KMS-11 (cell line): ENCODE data around the gene LTBP2.

Experiments used
- H2AFZ ChIP-seq: fragments of 200-600 bp; sonication (generic); 2 replicates; pipeline ENCODE4 v1.6.1; 2016; ENCODE audit warnings: antibody characterized with exemption, mixed run types, low read depth
- H3K27ac ChIP-seq: fragments of 200-600 bp; sonication (generic); 2 replicates; pipeline ENCODE4 v1.6.1; 2016; ENCODE audit warnings: mild to moderate bottlenecking, mixed run types
- H3K27me3 ChIP-seq: fragments of 200-600 bp; sonication (generic); 2 replicates; pipeline ENCODE4 v1.6.1; 2017; ENCODE audit warnings: mild to moderate bottlenecking, low read depth, mixed run types, moderate library complexity; ENCODE audit not compliant: insufficient read depth
- H3K36me3 ChIP-seq: fragments of 200-600 bp; sonication (generic); 2 replicates; pipeline ENCODE4 v1.6.1; 2017; ENCODE audit warnings: mild to moderate bottlenecking, mixed run types; ENCODE audit not compliant: insufficient read depth
- H3K4me1 ChIP-seq: fragments of 200-600 bp; sonication (generic); 2 replicates; pipeline ENCODE4 v1.6.1; 2016; ENCODE audit warnings: mild to moderate bottlenecking, low read depth, mixed run types; ENCODE audit not compliant: poor library complexity, severe bottlenecking
- H3K4me2 ChIP-seq: fragments of 200-600 bp; sonication (generic); 2 replicates; pipeline ENCODE4 v1.7.0; 2016; ENCODE audit warnings: mild to moderate bottlenecking, mixed run types
- H3K4me3 ChIP-seq: fragments of 200-600 bp; sonication (generic); IDR thresholded peaks from 2 replicates; pipeline ENCODE4 v1.6.1; 2017; ENCODE audit warnings: low read depth, low read length, mixed read lengths; ENCODE audit not compliant: insufficient read depth
- H3K79me2 ChIP-seq: fragments of 200-600 bp; sonication (generic); 2 replicates; pipeline ENCODE4 v1.6.1; 2016; ENCODE audit warnings: low read depth, mixed run types; ENCODE audit not compliant: insufficient read depth
- H3K9ac ChIP-seq: fragments of 200-600 bp; sonication (generic); 2 replicates; pipeline ENCODE4 v1.6.1; 2016; ENCODE audit warnings: mild to moderate bottlenecking, mixed run types
- H4K20me1 ChIP-seq: fragments of 200-600 bp; sonication (generic); 2 replicates; pipeline ENCODE4 v1.6.1; 2016; ENCODE audit warnings: mild to moderate bottlenecking, mixed run types; ENCODE audit not compliant: insufficient read depth
- TF ChIP-seq, protein P1 (sequence below): fragments of 200-600 bp; sonication (generic); conservative IDR thresholded peaks from 2 replicates; pipeline ENCODE4 v1.6.1; 2017; ENCODE audit warnings: low read depth, mild to moderate bottlenecking, antibody characterized with exemption, low read length, moderate library complexity, mixed read lengths

LTBP2 gene

GRCh38 chr14:74550071-74550470, 62.0 kb downstream of the LTBP2 start:
- Histone ChIP-seq H3K9ac (no peak overlapping the region), H3K4me2 (no peak overlapping the region), H3K79me2 (no peaks in the 10 kb centered on the region), H3K4me1 (no peaks in the 10 kb centered on the region), H4K20me1 (no peaks in the 10 kb centered on the region), H2AFZ (no peak overlapping the region), H3K27me3 (no peaks in the 10 kb centered on the region), H3K27ac (no peak overlapping the region), H3K4me3 (no peak overlapping the region), H3K36me3 (no peaks in the 10 kb centered on the region)
- TF ChIP-seq, protein P1, sequence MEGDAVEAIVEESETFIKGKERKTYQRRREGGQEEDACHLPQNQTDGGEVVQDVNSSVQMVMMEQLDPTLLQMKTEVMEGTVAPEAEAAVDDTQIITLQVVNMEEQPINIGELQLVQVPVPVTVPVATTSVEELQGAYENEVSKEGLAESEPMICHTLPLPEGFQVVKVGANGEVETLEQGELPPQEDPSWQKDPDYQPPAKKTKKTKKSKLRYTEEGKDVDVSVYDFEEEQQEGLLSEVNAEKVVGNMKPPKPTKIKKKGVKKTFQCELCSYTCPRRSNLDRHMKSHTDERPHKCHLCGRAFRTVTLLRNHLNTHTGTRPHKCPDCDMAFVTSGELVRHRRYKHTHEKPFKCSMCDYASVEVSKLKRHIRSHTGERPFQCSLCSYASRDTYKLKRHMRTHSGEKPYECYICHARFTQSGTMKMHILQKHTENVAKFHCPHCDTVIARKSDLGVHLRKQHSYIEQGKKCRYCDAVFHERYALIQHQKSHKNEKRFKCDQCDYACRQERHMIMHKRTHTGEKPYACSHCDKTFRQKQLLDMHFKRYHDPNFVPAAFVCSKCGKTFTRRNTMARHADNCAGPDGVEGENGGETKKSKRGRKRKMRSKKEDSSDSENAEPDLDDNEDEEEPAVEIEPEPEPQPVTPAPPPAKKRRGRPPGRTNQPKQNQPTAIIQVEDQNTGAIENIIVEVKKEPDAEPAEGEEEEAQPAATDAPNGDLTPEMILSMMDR, result no peak

- no peak overlapping the region for H3K4me2 ChIP-seq
- no peak overlapping the region for H3K27ac ChIP-seq
- H3K4me3 ChIP-seq, result no peak overlapping the region
- TF ChIP-seq, protein P1, result no peak
- no peaks in the 10 kb centered on the region for H4K20me1 ChIP-seq
- no peak overlapping the region for H3K9ac ChIP-seq
- H3K27me3 ChIP-seq, result no peaks in the 10 kb centered on the region
- H3K4me1 ChIP-seq, result no peaks in the 10 kb centered on the region
- H3K36me3 ChIP-seq, result no peaks in the 10 kb centered on the region
- H2AFZ ChIP-seq, result no peak overlapping the region
- H3K79me2 ChIP-seq, result no peaks in the 10 kb centered on the region
Measured at GRCh38 chr14:74549588-74549987, 62.4 kb downstream of the LTBP2 start.

- no peaks in the 10 kb centered on the region for H3K27me3 ChIP-seq
- no peaks in the 10 kb centered on the region for H3K36me3 ChIP-seq
- no peak overlapping the region for H3K27ac ChIP-seq
- H3K4me3 ChIP-seq, result no peak overlapping the region
- no peaks in the 10 kb centered on the region for H4K20me1 ChIP-seq
- H3K4me1 ChIP-seq, result no peaks in the 10 kb centered on the region
- TF ChIP-seq, protein P1, result no peak
- no peak overlapping the region for H3K9ac ChIP-seq
- H3K4me2 ChIP-seq, result no peak overlapping the region
- H3K79me2 ChIP-seq, result no peaks in the 10 kb centered on the region
- H2AFZ ChIP-seq, result no peak overlapping the region
Measured at GRCh38 chr14:74548881-74549280, 63.2 kb downstream of the LTBP2 start.

- TF ChIP-seq, protein P1, result no peak
- no peak overlapping the region for H3K9ac ChIP-seq
- H2AFZ ChIP-seq, result no peak overlapping the region
- no peaks in the 10 kb centered on the region for H3K79me2 ChIP-seq
- no peak overlapping the region for H3K4me3 ChIP-seq
- H4K20me1 ChIP-seq, result no peaks in the 10 kb centered on the region
- no peaks in the 10 kb centered on the region for H3K4me1 ChIP-seq
- no peak overlapping the region for H3K4me2 ChIP-seq
- H3K36me3 ChIP-seq, result no peaks in the 10 kb centered on the region
- no peak overlapping the region for H3K27ac ChIP-seq
- H3K27me3 ChIP-seq, result no peaks in the 10 kb centered on the region
Measured at GRCh38 chr14:74547331-74547927, 64.6 kb downstream of the LTBP2 start.
